Left lung (tissue), 10 donors: ENCODE data around the gene LIN28A. TPM values are rescaled to one million over a fixed set of nuclear protein-coding genes. Genes with fewer than 3 reads are reported as not detected.

Experiments used
- ATAC-seq: fragments of 200-7000 bp; cut with Tn5 transposase; one replicate; pipeline ENCODE4 v1.9.1; 2020; ENCODE audit warnings: moderate library complexity
- DNase-seq, 4 donors: peaks; one replicate each; pipeline ENCODE4 v3.0.0-alpha.2; 2013 to 2020
- H3K27ac ChIP-seq, 2 donors: fragments of 200-600 bp; sonication (generic) in 1 of 2; one replicate each; pipeline versions ENCODE4 v1.5.0 to v1.8.0; 2020 to 2021
- H3K27me3 ChIP-seq, 2 donors: fragments of 200-600 bp; sonication (generic) in 1 of 2; one replicate each; pipeline versions ENCODE4 v1.5.0 to v1.8.0; 2020 to 2021
- H3K36me3 ChIP-seq, 2 donors: fragments of 200-600 bp; sonication (generic) in 1 of 2; one replicate each; pipeline versions ENCODE4 v1.5.0 to v1.8.0; 2020 to 2021
- H3K4me1 ChIP-seq, 2 donors: fragments of 200-600 bp; one replicate each; pipeline ENCODE4 v1.8.0; 2021
- H3K4me3 ChIP-seq, 2 donors: fragments of 200-600 bp; sonication (generic) in 1 of 2; one replicate each; pipeline versions ENCODE4 v1.5.0 to v1.8.0; 2020 to 2021; ENCODE audit warnings: mild to moderate bottlenecking in 1 of 2
- H3K9me3 ChIP-seq, 2 donors: fragments of 200-600 bp; sonication (generic) in 1 of 2; one replicate each; pipeline versions ENCODE4 v1.5.0 to v1.8.0; 2020 to 2021
- intact Hi-C, 2 donors: fragments of 100-400 bp; cut with DNase I; formaldehyde crosslinking; loops; one replicate each; pipeline versions ENCODE4 v1.11.2 to v1.14.2; 2022
- polyA plus RNA-seq, 6 donors: library from polyadenylated mRNA; unstranded; fragments of 120-200 nt; gene quantifications; one replicate each; pipeline ENCODE4 v1.2.1, GENCODE V29; 2013; ENCODE audit not compliant: insufficient read length in 6 of 6
- total RNA-seq, 2 donors: library from RNA; stranded (reverse); fragmentation: NEBNext Ultra II Directional; extraction: Animal tissue kit (Norgen Biotek cat#: 25700); gene quantifications; one replicate each; pipeline ENCODE4 v1.2.1, GENCODE V29; 2021
- TF ChIP-seq, protein P1 (sequence below), 2 donors: fragments of 200-600 bp; sonication (generic) in 1 of 2; IDR thresholded peaks; one replicate each; pipeline versions ENCODE4 v1.5.0 to v1.8.0; 2021; ENCODE audit warnings: antibody characterized with exemption in 2 of 2
- donor health status: DM: no; HTN: yes; CAD: no.
- donor health status: DM: no; HTN: no; CAD: no.

Gene LIN28A
- total and polyA plus RNA-seq, 8 donors = 0.06 to 0.11 (median 0.10) TPM; not detected in 2

DNA sequence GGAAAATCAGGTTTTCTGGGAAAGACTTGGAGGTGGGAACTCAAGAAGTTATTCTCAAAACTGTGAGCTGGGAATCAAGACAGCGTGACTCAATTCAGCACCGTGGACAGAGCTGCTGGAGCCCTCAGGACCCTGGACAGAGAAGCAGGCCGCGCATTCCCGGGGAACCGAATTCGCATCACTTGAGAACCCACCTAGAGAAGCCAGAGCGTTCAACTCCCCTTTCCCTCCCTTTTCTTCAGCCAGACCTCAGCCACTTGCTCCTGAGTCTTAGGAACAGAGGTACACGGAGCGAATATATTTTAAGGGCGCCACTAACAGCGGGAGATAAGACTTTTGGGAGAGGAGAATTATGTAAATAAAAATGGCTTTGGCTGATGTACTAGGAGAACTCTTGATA lies 2.0 kb upstream of the LIN28A start:
- DNase-seq (peak; percentile 68 to 85 (median 80)), ATAC-seq (peak; percentile 97)
- Histone ChIP-seq H3K27ac (no peak overlapping the region), H3K36me3 (no peaks in the 10 kb centered on the region), H3K27me3 (peaks cover 43 to 77% of the 10 kb centered on the region in 2 donors), H3K4me3 (no peak overlapping the region), H3K9me3 (no peaks in the 10 kb centered on the region), H3K4me1 (peaks cover 0 to 12% of the 10 kb centered on the region in 2 donors)
- TF ChIP-seq, protein P1, sequence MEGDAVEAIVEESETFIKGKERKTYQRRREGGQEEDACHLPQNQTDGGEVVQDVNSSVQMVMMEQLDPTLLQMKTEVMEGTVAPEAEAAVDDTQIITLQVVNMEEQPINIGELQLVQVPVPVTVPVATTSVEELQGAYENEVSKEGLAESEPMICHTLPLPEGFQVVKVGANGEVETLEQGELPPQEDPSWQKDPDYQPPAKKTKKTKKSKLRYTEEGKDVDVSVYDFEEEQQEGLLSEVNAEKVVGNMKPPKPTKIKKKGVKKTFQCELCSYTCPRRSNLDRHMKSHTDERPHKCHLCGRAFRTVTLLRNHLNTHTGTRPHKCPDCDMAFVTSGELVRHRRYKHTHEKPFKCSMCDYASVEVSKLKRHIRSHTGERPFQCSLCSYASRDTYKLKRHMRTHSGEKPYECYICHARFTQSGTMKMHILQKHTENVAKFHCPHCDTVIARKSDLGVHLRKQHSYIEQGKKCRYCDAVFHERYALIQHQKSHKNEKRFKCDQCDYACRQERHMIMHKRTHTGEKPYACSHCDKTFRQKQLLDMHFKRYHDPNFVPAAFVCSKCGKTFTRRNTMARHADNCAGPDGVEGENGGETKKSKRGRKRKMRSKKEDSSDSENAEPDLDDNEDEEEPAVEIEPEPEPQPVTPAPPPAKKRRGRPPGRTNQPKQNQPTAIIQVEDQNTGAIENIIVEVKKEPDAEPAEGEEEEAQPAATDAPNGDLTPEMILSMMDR (IDR thresholded peaks at IDR 0.05) = no peak
- intact Hi-C loops = no loop called here

DNA sequence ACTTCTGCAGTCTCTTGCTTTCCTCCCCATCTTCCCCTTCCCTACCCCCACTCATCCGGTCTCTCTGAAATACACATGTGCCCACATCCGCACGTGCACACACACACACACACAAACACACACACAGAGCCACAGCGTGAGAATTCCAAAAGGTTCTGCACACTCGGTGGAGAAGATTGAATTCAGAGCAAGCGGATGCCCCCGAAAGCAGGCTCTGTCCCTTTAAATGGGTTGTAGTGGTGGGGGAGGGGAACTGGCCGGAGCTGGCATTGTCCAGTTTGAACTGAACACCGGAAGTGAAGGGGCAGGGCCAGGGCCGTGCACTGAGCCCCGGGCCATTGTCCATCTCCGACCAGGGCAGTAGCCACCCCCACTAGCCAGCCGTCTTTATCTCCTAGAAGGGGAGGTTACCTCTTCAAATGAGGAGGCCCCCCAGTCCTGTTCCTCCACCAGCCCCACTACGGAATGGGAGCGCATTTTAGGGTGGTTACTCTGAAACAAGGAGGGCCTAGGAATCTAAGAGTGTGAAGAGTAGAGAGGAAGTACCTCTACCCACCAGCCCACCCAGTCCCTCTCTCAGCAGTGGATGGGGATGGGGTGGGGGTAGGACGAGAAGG lies 1.3 kb upstream of the LIN28A start:
- H3K27me3 ChIP-seq = peaks cover 49 to 77% of the 10 kb centered on the region in 2 donors
- intact Hi-C loops = no loop called here
- H3K9me3 ChIP-seq = no peaks in the 10 kb centered on the region
- ATAC-seq = no peak
- no peak overlapping the region for H3K27ac ChIP-seq
- TF ChIP-seq, protein P1 (IDR thresholded peaks at IDR 0.05) = no peak
- no peak overlapping the region for H3K4me3 ChIP-seq
- no peaks in the 10 kb centered on the region for H3K36me3 ChIP-seq
- H3K4me1 ChIP-seq = peaks cover 0 to 12% of the 10 kb centered on the region in 2 donors
- no peak for DNase-seq

GRCh38 chr1:26411624-26412074 lies 1.0 kb downstream of the LIN28A start:
- intact Hi-C loops = no loop called here
- Histone ChIP-seq H3K36me3 (no peaks in the 10 kb centered on the region), H3K27ac (no peak overlapping the region), H3K4me3 (no peak overlapping the region), H3K27me3 (peaks cover 59 to 86% of the 10 kb centered on the region in 2 donors), H3K4me1 (peaks cover 0 to 12% of the 10 kb centered on the region in 2 donors), H3K9me3 (no peaks in the 10 kb centered on the region)
- DNase-seq (peak in 1 of 4 donors; percentile 32), ATAC-seq (no peak)
- TF ChIP-seq, protein P1 (IDR thresholded peaks at IDR 0.05) = no peak

- no peak for DNase-seq
- no peaks in the 10 kb centered on the region for H3K9me3 ChIP-seq
- H3K36me3 ChIP-seq = no peaks in the 10 kb centered on the region
- no peak for ATAC-seq
- peaks cover 59 to 89% of the 10 kb centered on the region in 2 donors for H3K27me3 ChIP-seq
- intact Hi-C loops = no loop called here
- no peak overlapping the region for H3K27ac ChIP-seq
- TF ChIP-seq, protein P1 (IDR thresholded peaks at IDR 0.05) = no peak
- no peak overlapping the region for H3K4me3 ChIP-seq
- H3K4me1 ChIP-seq = peaks cover 0 to 12% of the 10 kb centered on the region in 2 donors
These were observed 1.7 kb downstream of the LIN28A start for GRCh38 chr1:26412180-26412840.

DNA sequence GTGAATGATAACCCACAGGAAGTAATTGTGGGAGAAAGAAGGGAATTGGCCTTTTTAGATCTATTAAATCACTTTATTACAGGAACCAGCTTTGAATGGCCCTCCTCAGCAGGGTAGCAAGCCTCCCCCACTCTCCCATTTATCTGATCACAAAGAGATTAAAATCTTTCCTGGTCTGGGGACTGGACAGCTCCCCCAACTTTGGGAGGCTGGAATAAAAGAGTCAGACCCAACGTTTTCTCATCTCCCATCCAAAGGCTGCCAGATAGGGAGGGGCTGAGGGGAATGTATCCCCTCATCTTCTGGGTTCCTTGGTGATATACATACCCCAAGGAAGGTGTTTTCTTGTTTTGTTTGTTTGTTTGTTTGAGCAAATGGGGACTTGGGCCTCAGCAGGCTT lies 2.4 kb downstream of the LIN28A start:
- ATAC-seq = no peak
- TF ChIP-seq, protein P1 (IDR thresholded peaks at IDR 0.05) = no peak
- Histone ChIP-seq H3K9me3 (no peaks in the 10 kb centered on the region), H3K4me1 (peaks cover 0 to 12% of the 10 kb centered on the region in 2 donors), H3K36me3 (no peaks in the 10 kb centered on the region), H3K27me3 (peaks cover 59 to 89% of the 10 kb centered on the region in 2 donors), H3K4me3 (no peak overlapping the region), H3K27ac (no peak overlapping the region)
- no peak for DNase-seq
- intact Hi-C loops = no loop called here
